H1 (cell line): Measurements from ENCODE around the gene HOXA13. TPM values are rescaled to one million over a fixed set of nuclear protein-coding genes. Genes with fewer than 3 reads are reported as not detected.

Experiments
- CTCF ChIA-PET: fragments of 300-600 bp; sonication (Branson Sonifier 250); formaldehyde crosslinking; loops from one replicate; lab custom pipeline; 2021; ENCODE audit not compliant: partially characterized antibody; lab: Charles Lee
- POLR2A ChIA-PET: fragments of 300-600 bp; sonication (Branson Sonifier 250); formaldehyde crosslinking; loops from one replicate; lab custom pipeline; 2021; ENCODE audit warnings: inconsistent platforms; ENCODE audit not compliant: partially characterized antibody; lab: Charles Lee
- DNase-seq, 2 experiments: peaks; one replicate each; pipeline versions ENCODE4 v3.0.0 to v3.0.0-alpha.2; 2010 to 2022; ENCODE audit warnings: low spot score in 2 of 2, low read depth in 1 of 2, mixed read lengths in 1 of 2
- FAIRE-seq: peaks from 2 replicates; lab custom pipeline; 2011; peaks lifted over from hg19 to GRCh38; lab: Jason Lieb, UNC
- H2AFZ ChIP-seq: 2 replicates; pipeline ENCODE4 v1.8.1; 2012; ENCODE audit warnings: low read length, inconsistent platforms
- H2AK5ac ChIP-seq: 2 replicates; pipeline ENCODE4 v1.6.1; 2013; ENCODE audit warnings: low read depth, low read length
- H2BK120ac ChIP-seq: replicated peaks from 2 replicates; pipeline ENCODE3; 2013; ENCODE audit warnings: low read depth, low read length, inconsistent platforms
- H2BK12ac ChIP-seq: 2 replicates; pipeline ENCODE4 v1.6.1; 2013; ENCODE audit warnings: low read depth, low read length
- H2BK15ac ChIP-seq: 2 replicates; pipeline ENCODE4 v1.6.1; 2013; ENCODE audit warnings: low read length
- H2BK20ac ChIP-seq: 2 replicates; pipeline ENCODE4 v1.6.1; 2013; ENCODE audit warnings: low read length
- H2BK5ac ChIP-seq: 2 replicates; pipeline ENCODE4 v1.6.1; 2013; ENCODE audit warnings: low read depth, low read length
- H3K14ac ChIP-seq: 2 replicates; pipeline ENCODE4 v1.6.1; 2013; ENCODE audit warnings: inconsistent platforms; ENCODE audit not compliant: insufficient read length
- H3K18ac ChIP-seq: 2 replicates; pipeline ENCODE4 v1.6.1; 2013; ENCODE audit warnings: low read length; ENCODE audit errors: extremely low read depth
- H3K23ac ChIP-seq: 2 replicates; pipeline ENCODE4 v1.6.1; 2013; ENCODE audit warnings: inconsistent platforms; ENCODE audit not compliant: insufficient read length
- H3K23me2 ChIP-seq: 2 replicates; pipeline ENCODE4 v1.6.1; 2013; ENCODE audit warnings: low read depth, low read length
- H3K27ac ChIP-seq: 2 replicates; pipeline ENCODE4 v1.6.1; 2011; ENCODE audit warnings: low read depth, low read length, inconsistent platforms
- H3K27me3 ChIP-seq, 4 experiments: replicated peaks in 1 of 4; 1 replicate in 1 of 4; 2 replicates in 3 of 4; pipeline versions ENCODE4 v1.6.1 to v1.8.1; 2011 to 2013; ENCODE audit warnings: low read length in 3 of 4, mild to moderate bottlenecking in 3 of 4, inconsistent platforms in 2 of 4, mixed read lengths in 2 of 4, moderate library complexity in 1 of 4; ENCODE audit not compliant: control insufficient read depth in 3 of 4, insufficient read depth in 3 of 4; ENCODE audit errors: extremely low read depth in 1 of 4
- H3K36me3 ChIP-seq, 4 experiments: 2 replicates each; pipeline versions ENCODE4 v1.6.1 to v1.8.1; 2011 to 2013; ENCODE audit warnings: mild to moderate bottlenecking in 4 of 4, low read length in 3 of 4, moderate library complexity in 2 of 4, control low read depth in 1 of 4, inconsistent platforms in 1 of 4; ENCODE audit not compliant: insufficient read depth in 4 of 4, control insufficient read depth in 2 of 4
- H3K4ac ChIP-seq: replicated peaks from 2 replicates; pipeline ENCODE3; 2013; ENCODE audit warnings: low read length, low read depth, mixed read lengths, inconsistent platforms; ENCODE audit not compliant: insufficient read length
- H3K4me1 ChIP-seq, 4 experiments: replicated peaks in 1 of 4; 1 replicate in 1 of 4; 2 replicates in 3 of 4; pipeline versions ENCODE4 v1.6.1 to v1.8.1; 2011 to 2013; ENCODE audit warnings: low read length in 3 of 4, inconsistent platforms in 2 of 4, mixed read lengths in 1 of 4; ENCODE audit not compliant: insufficient read depth in 4 of 4, control insufficient read depth in 3 of 4
- H3K4me2 ChIP-seq, 2 experiments: 2 replicates each; pipeline versions ENCODE4 v1.6.1 to v1.8.1; 2011 to 2013; ENCODE audit warnings: low read depth in 2 of 2, low read length in 2 of 2, control low read depth in 1 of 2, inconsistent platforms in 1 of 2, mild to moderate bottlenecking in 1 of 2; ENCODE audit not compliant: insufficient read depth in 1 of 2
- H3K4me3 ChIP-seq, 4 experiments: fragments of 200-600, 300-600 bp in 1 of 4; sonication (generic), shearing (Covaris generic), sonication (Bioruptor Twin) in 1 of 4; 2 replicates each; pipeline versions ENCODE4 v1.5.1 to v1.8.1; 2011 to 2016; ENCODE audit warnings: low read length in 4 of 4, low read depth in 3 of 4, control low read depth in 2 of 4, inconsistent platforms in 2 of 4, mild to moderate bottlenecking in 2 of 4, mixed read lengths in 1 of 4, moderate library complexity in 1 of 4; ENCODE audit not compliant: insufficient read depth in 2 of 4; ENCODE audit errors: extremely low read depth in 1 of 4
- H3K56ac ChIP-seq: replicated peaks from 2 replicates; pipeline ENCODE3; 2013; ENCODE audit warnings: low read depth, mild to moderate bottlenecking, mixed read lengths, low read length, inconsistent platforms; ENCODE audit not compliant: insufficient read length
- H3K79me1 ChIP-seq: 2 replicates; pipeline ENCODE4 v1.6.1; 2013; ENCODE audit warnings: low read depth, low read length, control low read depth
- H3K79me2 ChIP-seq, 2 experiments: 2 replicates each; pipeline versions ENCODE4 v1.6.1 to v1.8.1; 2012 to 2013; ENCODE audit warnings: low read length in 2 of 2, mild to moderate bottlenecking in 2 of 2, inconsistent platforms in 1 of 2; ENCODE audit not compliant: insufficient read depth in 2 of 2, control insufficient read depth in 1 of 2
- H3K9ac ChIP-seq, 4 experiments: replicated peaks in 1 of 4; 1 replicate in 1 of 4; 2 replicates in 3 of 4; pipeline versions ENCODE4 v1.6.1 to v1.8.1; 2011 to 2013; ENCODE audit warnings: low read depth in 3 of 4, low read length in 3 of 4, control low read depth in 2 of 4, mild to moderate bottlenecking in 2 of 4, moderate library complexity in 2 of 4, inconsistent platforms in 1 of 4; ENCODE audit errors: extremely low read depth in 1 of 4
- H3K9me3 ChIP-seq, 2 experiments: 2 replicates each; pipeline versions ENCODE4 v1.6.1 to v1.8.1; 2012 to 2013; ENCODE audit warnings: mild to moderate bottlenecking in 2 of 2, moderate library complexity in 2 of 2, control low read depth in 1 of 2, inconsistent platforms in 1 of 2, low read depth in 1 of 2, low read length in 1 of 2, mixed read lengths in 1 of 2; ENCODE audit not compliant: insufficient read depth in 2 of 2
- H4K20me1 ChIP-seq, 2 experiments: replicated peaks in 1 of 2; 2 replicates each; pipeline versions ENCODE3 to v1.8.1; 2011 to 2013; ENCODE audit warnings: inconsistent platforms in 2 of 2, low read length in 2 of 2, mild to moderate bottlenecking in 1 of 2; ENCODE audit not compliant: insufficient read depth in 2 of 2, control insufficient read depth in 1 of 2
- H4K5ac ChIP-seq: 2 replicates; pipeline ENCODE4 v1.6.1; 2013; ENCODE audit warnings: low read length, low read depth, mixed read lengths, inconsistent platforms; ENCODE audit not compliant: insufficient read length
- H4K8ac ChIP-seq: 2 replicates; pipeline ENCODE4 v1.8.0; 2013; ENCODE audit warnings: mild to moderate bottlenecking, moderate library complexity, low read length, inconsistent platforms; ENCODE audit not compliant: insufficient read depth; ENCODE audit errors: extremely low read depth
- H4K91ac ChIP-seq: replicated peaks from 2 replicates; pipeline ENCODE3; 2013; ENCODE audit warnings: low read length, mixed read lengths, inconsistent platforms; ENCODE audit not compliant: insufficient read length
- CBX8 ChIP-seq: fragments of 300-800, 300-1000 bp; sonication (generic); IDR thresholded peaks from 2 replicates; pipeline ENCODE4 v1.7.1; 2016; ENCODE audit warnings: low read depth, low read length, borderline replicate concordance
- EZH2 ChIP-seq: fragments of 200-600 bp; sonication (generic); IDR thresholded peaks from 2 replicates; pipeline ENCODE4 v1.7.1; 2012; ENCODE audit warnings: low read depth, mild to moderate bottlenecking, moderate library complexity, low read length, inconsistent platforms; ENCODE audit not compliant: severe bottlenecking
- KDM4A ChIP-seq: IDR thresholded peaks from one replicate; pipeline ENCODE4 v1.7.1; 2012; ENCODE audit warnings: low read depth, mild to moderate bottlenecking, moderate library complexity, low read length, inconsistent platforms; ENCODE audit not compliant: severe bottlenecking
- RNF2 ChIP-seq: fragments of 200-900, 300-1000 bp; sonication (generic); IDR thresholded peaks from 2 replicates; pipeline ENCODE4 v1.7.1; 2016; ENCODE audit warnings: borderline replicate concordance, low read depth, mild to moderate bottlenecking, antibody characterized with exemption, low read length; ENCODE audit not compliant: poor library complexity, severe bottlenecking; ENCODE audit errors: missing control alignments
- SUZ12 ChIP-seq: fragments of 200-600 bp; sonication (generic); IDR thresholded peaks from 2 replicates; pipeline ENCODE4 v1.6.1; 2012; ENCODE audit warnings: mild to moderate bottlenecking, inconsistent platforms, low read length, moderate library complexity, mixed read lengths
- WGBS, 2 experiments: shearing (Covaris generic) in 1 of 2; methylation state at CpG; one replicate each; pipeline versions ENCODE4 v1.1.6 to v1.1.7; 2013 to 2015; ENCODE audit warnings: low lambda C conversion rate in 2 of 2, mixed read lengths in 2 of 2, inconsistent platforms in 1 of 2, low coverage in 1 of 2, missing lambda C conversion rate in 1 of 2; ENCODE audit not compliant: insufficient replicate concordance in 2 of 2, insufficient coverage in 1 of 2, insufficient read length in 1 of 2; ENCODE audit errors: extremely low coverage in 1 of 2, missing lambda C conversion rate in 1 of 2; 5-methylcytosine and 5-hydroxymethylcytosine counted together
- polyA plus RNA-seq, 7 experiments: library from polyadenylated mRNA; depleted of rRNA in 3 of 7; stranded (reverse) in 5 of 7; unstranded in 2 of 7; fragments of >200 nt in 5 of 7; fragments of 200-250 nt in 2 of 7; gene quantifications; 1 replicate in 5 of 7; 2 replicates in 1 of 7; 4 replicates in 1 of 7; pipeline versions ENCODE4 v1.2.1 to v1.2.3, GENCODE V29; 2011 to 2013; ENCODE audit warnings: missing spikeins in 2 of 7, mixed read lengths in 2 of 7
- total RNA-seq: library from RNA; stranded (reverse); fragmentation: NEBNext Ultra II Directional; extraction: Animal tissue kit (Norgen Biotek cat#: 25700); gene quantifications from 2 replicates; pipeline ENCODE4 v1.2.1, GENCODE V29; 2021

Gene HOXA13
- total and polyA plus RNA-seq, 2 of the 8 experiments (the other 6 are each of a cell fraction or from before 2014, with no cell fraction given), result not detected

- H3K4me2 ChIP-seq, result no peak overlapping the region
- no peak overlapping the region for H4K8ac ChIP-seq
- peaks cover 0 to 18% (median 0%) of the 10 kb centered on the region in 4 experiments; a peak in 1 of 8 replicates for H3K36me3 ChIP-seq
- H3K79me1 ChIP-seq, result no peaks in the 10 kb centered on the region
- no peak overlapping the region for H4K91ac ChIP-seq
- H3K14ac ChIP-seq, result no peak overlapping the region
- H3K79me2 ChIP-seq, result no peaks in the 10 kb centered on the region
- H2BK5ac ChIP-seq, result no peak overlapping the region
- no peak overlapping the region for H2BK20ac ChIP-seq
- FAIRE-seq (no peak), DNase-seq (peak in 1 of 2 experiments; percentile 56)
- H3K4me1 ChIP-seq, result peaks cover 4 to 11% (median 5%) of the 10 kb centered on the region in 4 experiments; a peak in 5 of 7 replicates
- no peak overlapping the region for H2BK120ac ChIP-seq
- H3K27ac ChIP-seq, result no peak overlapping the region
- H3K23ac ChIP-seq, result no peak overlapping the region
- H2BK15ac ChIP-seq, result peak overlapping the region; percentile 75; the same call in 1 of the 2 replicates
- H2BK12ac ChIP-seq, result no peak overlapping the region
- POLR2A ChIA-PET, result no interaction called here
- H3K23me2 ChIP-seq, result no peaks in the 10 kb centered on the region; the same call in 1 of the 2 replicates
- no peak overlapping the region for H3K4ac ChIP-seq
- no peak overlapping the region for H4K5ac ChIP-seq
- H2AFZ ChIP-seq, result no peak overlapping the region
- no peak overlapping the region for H3K18ac ChIP-seq
- no peak overlapping the region for H3K56ac ChIP-seq
- 16% methylated on average over 40 of the region's 40 CpGs; no CpG with 5 or more reads in 1 of the 2 experiments for WGBS, 2 experiments
- peaks cover 44 to 56% of the 10 kb centered on the region in 2 experiments for H4K20me1 ChIP-seq
- H3K9ac ChIP-seq, result no peak overlapping the region
- TF ChIP-seq KDM4A (no peak), EZH2 (peak; percentile 95), RNF2 (peak; percentile 75), CBX8 (peak; percentile 80; the same call in 1 of the 2 replicates), SUZ12 (peak; percentile 90)
- TF ChIP-seq, all 59 proteins: peak for 4
- peaks cover 99 to 100% (median 100%) of the 10 kb centered on the region in 4 experiments for H3K27me3 ChIP-seq
- CTCF ChIA-PET, result interaction anchor here (1.0 to 5.4 kb wide), 9 partner anchors 11 to 85 kb away, joined by 3 to 20 read pairs (median 6); partner anchors contain the start of genes EVX1, HOXA5 and HOXA9
- no peak overlapping the region for H3K4me3 ChIP-seq
- no peak overlapping the region for H2AK5ac ChIP-seq
- no peaks in the 10 kb centered on the region; a peak in 1 of 4 replicates for H3K9me3 ChIP-seq
Observed at GRCh38 chr7:27175626-27176523, 24.0 kb downstream of the HOXA13 start.
